ENCODE results near the gene TCEANC.
A peak's percentile ranks its signal among the peaks of the same experiment; 100 is the strongest.
"Not testable (repeated sequence)": the region's sequence is repeated elsewhere in the genome, so short reads cannot be mapped to it uniquely, and the experiment has no call there.

The TCEANC gene, protein sequence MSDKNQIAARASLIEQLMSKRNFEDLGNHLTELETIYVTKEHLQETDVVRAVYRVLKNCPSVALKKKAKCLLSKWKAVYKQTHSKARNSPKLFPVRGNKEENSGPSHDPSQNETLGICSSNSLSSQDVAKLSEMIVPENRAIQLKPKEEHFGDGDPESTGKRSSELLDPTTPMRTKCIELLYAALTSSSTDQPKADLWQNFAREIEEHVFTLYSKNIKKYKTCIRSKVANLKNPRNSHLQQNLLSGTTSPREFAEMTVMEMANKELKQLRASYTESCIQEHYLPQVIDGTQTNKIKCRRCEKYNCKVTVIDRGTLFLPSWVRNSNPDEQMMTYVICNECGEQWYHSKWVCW

DNA sequence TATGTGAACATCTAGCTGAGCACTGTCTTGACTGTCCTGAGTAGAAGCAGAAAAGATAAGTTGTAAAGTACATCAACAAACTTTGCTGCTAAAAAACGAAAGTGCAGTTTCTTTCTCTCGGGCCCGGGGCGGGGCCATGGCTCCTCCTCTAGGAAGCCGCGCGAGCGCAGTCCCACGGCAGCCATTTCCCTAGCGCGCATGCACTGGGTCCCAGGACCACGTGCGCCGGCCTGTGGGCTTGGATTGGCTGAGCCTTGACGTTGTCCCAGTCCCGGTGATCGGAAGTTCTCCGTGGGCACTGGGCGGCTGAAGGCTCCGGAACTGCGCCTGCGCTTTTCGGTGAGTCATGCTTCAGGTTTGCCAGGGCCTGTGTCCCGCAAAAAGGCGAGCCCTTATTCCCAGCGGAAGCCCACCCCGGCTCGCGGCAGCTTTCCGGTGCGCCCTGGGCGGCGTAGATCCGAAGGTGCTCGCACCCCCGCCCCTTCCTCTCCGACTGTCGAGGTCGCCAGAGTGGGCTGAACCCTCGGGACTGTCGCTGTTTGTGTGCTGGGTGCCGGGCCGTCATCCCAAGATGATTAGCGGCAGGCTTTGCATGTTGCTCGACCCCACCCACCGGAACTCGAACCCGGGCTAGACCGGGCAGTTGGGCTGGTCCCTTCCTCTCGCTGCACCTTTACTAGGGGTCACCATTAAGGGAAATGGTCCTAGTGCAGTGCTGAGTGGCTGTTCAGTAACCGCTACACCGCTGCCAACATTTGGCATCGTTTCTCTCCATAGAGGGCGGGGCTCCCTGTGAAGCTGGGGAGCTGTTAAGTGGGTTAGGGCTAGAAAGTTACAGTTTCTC lies at the start of gene TCEANC:
Gene TCEANC, plus strand, starts transcription at position 292 of the 844 bp plus-strand sequence. CDS start 9,368 bp downstream, outside the sequence.
- DNase-seq = peak; percentile 96

DNA sequence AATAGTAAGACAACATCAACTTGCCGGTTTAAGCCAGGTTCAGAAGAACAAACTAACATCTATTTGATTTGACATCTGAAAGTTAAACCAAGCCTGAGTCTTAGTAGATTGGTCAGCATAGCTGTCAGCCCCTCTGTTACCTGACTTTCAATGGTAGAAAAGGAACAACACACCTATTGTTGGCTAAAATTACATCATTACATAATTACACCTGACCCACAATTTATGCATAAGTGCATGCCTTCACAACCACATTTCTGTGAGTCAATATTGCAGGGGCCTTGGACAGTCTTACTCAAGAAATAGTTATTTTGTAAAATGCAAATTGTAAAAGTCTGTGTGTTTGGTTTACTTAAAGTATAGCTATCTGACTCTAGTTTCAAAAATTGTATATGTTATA lies 47.3 kb upstream of the TCEANC start:
- DNase-seq = no peak

DNA sequence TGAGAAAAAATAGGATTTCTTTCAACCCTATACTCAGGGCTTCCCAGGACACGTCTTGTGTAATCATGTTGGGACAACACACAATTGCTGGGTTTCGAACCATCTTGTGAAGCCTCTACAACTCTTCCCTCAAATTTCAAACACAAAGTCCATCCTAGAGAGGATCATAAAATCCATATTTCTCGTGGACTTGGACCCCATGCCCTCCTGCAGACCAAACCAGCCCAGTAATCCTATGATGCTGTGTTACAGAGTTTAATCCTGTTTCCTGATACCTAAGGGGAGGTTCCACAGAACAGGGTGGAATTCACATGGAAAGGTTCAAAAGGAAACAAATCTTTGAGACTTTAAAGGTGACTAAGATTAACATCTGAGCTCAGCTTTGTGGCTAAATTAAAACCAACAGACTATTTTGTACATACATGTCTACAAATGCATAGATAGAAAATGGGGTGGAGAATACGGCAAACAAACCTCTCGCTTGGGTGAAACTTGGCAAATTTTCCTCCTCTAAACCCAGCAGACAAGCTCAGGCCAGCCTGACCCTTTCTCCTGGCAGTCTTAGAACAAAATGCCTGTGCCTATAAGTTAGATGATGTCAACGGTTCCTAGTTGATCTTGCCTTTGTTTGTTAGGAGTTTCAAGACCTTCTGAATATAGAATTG lies 45.5 kb upstream of the TCEANC start:
- no peak for DNase-seq

DNA sequence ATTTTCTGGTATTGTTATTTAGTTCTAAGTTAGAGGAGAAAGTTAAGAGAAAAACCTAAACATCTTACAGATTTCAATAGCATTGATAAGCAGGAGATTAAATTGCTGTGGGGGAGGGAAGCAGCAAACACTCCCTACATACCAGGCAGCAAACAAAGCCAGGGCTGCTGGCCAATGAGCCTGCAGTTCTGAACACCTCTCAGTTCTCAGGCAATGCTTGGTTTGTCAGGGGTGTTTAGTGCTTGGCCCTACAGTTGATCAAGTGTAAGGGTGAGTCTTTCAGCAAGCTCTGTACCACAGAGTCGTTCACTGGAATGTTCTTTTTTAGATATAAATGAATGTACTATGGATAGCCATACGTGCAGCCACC lies 45.0 kb upstream of the TCEANC start:
- no peak for DNase-seq

DNA sequence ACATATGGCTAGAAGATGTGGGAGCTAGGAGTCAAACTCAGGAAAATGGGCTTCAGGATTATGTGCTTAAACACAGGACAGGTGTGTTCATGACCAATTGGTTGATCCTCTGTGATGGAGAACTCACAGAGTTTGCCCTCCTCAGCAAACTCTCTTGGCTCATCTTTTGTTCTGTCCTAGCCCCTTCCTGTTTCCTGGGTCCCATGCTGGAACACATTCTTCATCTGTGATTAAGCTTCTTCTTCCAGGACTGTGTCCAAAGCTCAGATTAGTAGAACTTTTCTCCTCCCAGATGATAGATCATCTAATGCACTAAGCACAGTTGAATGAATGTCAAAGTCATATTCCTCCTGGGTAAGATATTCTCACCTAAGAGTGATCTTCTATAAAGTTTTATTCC lies 38.8 kb upstream of the TCEANC start:
- DNase-seq = no peak

DNA sequence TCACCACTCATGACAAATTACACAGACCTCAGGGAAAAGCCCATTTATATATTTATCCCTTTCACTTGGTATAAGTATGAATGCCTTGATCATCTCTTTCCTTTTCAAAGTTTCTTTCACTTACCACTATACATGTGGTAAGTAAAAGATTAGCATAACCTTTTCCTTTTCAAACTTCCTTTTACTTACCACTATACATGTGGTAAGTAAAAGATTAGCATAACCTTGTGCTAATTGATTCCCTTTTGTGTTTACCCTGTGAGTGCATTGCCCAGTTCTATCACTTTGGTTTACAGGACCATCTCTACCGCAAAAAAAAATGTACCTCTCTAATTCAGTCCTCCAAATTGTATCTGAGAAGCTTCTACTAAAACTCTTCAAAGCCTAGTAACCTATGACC lies 32.7 kb upstream of the TCEANC start:
- no peak for DNase-seq

DNA sequence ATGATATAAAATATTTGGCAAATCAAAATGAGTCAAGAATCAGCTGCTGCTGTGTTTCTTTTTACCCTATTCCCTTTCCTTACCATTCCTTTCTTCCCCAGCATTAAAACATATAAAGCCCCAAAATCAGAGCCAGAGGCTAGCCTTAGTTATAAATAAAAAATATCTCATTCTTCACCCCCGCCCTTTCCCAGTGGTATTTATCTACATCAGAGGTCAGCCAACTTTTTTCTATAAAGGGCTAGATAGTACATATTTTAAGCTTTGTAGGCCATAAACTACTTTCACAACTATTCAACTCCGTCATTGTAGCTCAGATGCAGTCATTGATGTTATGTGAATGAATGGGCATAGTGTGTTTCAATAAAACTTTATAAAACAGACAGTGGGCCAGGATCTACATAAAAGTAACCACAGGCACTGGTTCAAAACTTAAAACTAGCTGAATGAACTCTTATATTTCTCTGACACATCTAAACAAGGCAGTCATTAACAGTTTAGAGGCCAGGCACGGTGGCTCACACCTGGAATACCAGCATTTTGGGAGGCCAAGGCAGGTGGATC lies 30.5 kb upstream of the TCEANC start:
- no peak for DNase-seq

DNA sequence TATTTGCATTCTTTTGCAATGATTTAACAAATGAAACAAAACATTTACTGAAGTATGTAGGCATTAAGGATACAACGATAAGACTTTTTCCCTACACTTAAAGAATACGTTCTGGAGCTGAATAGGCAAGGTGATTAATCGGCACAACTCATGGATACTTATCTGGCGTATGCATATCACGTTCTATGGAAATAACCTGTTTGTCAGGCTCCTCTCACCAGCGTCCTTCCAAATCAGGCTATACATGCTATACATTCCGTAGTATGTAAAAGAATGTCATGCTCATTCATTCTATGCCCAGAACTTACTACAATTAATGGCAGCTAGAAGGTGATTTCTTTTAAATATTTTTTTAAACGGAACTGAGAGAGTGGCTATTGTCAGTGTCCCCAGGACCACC lies 25.6 kb upstream of the TCEANC start:
- no peak for DNase-seq

DNA sequence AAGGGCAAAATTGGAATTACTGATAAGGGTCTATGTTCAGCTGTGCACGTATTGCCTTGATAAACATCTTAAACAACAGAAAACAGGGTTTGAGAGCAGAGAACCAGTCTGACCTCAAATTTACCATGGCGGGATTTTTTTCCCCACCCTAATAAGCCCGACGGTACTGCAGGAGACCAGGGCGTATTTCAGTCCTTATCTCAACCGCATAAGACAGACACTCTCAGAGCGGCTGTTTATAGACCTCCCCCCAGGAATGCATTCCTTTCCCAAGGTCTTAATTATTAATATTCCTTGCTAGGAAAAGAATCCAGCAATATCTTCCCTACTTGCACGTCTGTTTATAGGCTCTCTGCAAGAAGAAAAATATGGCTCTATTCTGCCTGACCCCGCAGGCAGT lies 15.7 kb upstream of the TCEANC start:
- DNase-seq = not testable (repeated sequence)

DNA sequence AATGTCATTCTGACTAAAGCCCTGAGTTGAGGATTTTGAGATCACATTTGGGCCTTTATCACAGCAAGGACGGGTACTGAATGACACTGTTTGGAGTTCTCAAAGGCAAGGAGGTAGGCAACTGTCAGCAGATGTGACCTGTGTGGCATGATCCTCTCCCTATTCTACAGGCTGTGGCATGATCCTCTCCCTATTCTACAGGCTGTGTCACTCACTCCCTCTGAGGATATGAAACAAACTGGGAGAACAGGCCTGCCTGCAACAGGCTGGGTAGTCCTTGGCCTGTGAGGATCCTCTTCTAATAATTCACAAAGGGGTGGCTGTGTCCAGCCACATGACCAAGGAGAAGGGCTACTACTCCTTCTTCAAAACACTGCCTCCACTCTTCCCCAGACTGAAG lies 14.9 kb upstream of the TCEANC start:
- DNase-seq = no peak

DNA sequence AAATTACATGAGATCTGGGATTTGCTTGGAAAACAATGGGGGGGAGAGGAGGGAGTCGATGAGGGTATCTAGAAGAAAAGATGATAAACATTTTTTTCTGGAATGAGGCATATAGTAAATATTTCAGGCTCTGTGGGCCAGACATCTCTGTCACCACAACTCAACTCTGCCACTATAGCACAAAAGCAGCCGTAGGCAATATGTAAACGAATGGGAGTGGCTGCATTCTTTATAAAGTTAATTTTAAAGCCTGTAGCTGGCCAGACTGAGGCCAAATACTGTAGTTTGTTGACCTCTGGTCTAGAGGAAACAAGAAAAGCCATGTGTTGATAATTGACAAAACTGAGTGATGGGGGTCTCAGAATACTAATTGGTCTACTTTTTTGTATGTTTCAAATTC lies 14.1 kb upstream of the TCEANC start:
- DNase-seq = no peak

DNA sequence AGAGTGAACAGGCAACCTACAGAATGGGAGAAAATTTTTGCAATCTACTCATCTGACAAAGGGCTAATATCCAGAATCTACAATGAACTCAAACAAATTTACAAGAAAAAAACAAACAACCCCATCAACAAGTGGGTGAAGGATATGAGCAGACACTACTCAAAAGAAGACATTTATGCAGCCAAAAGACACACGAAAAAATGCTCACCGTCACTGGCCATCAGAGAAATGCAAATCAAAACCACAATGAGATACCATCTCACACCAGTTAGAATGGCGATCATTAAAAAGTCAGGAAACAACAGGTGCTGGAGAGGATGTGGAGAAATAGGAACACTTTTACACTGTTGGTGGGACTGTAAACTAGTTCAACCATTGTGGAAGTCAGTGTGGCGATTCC lies 11.3 kb upstream of the TCEANC start:
- DNase-seq = not testable (repeated sequence)

DNA sequence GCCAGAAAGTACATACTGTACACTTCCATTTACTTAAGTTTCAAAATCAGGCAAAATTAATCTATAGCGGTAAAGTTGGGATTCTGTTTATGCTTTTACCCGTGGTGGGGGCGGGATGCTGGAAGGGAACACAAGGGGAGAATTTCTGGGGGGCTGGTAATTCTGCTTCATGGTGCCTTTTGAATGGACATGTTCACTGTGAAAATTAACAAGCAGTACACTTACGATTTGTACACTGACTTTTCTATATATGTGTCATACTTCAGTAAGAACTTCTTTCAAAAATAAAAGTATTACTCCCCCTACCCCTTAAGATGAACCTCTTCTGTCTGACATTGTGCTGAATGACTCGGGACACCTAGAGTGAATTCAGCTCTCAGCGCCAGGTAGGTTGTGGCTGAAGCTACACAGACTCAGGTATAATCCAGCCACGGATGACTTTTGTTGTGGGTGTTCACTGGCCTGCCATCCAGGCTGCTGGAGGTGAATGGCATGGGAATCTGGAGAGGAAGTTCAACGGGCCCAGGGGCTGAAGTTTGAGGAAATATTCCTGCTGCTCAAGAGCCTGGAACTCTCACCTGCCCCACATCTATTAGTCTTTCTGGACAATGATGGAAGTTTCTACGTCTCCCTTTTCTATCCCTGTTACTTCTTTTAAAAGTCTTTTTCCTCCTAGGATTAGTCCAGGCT lies 7.3 kb upstream of the TCEANC start:
- DNase-seq = no peak

DNA sequence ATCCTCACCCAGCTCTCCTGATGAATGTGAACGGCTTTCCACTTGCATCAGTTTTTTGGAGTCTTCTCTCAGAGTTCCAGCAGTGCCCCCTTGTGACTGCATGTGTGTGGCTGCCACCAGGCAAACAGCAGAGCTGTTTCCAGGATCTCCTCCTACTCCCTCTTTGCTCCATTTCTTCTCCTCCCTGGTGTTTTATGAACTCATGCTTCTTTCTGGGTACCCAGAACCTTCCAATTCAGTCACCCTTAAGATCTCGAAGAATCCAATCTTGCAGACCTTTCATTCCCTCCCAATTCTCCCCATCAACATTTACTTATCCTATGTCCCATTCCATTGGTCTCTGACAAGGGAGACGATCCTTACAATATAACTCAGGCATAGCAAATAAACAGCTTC lies 6.8 kb upstream of the TCEANC start:
- DNase-seq = peak; percentile 83

DNA sequence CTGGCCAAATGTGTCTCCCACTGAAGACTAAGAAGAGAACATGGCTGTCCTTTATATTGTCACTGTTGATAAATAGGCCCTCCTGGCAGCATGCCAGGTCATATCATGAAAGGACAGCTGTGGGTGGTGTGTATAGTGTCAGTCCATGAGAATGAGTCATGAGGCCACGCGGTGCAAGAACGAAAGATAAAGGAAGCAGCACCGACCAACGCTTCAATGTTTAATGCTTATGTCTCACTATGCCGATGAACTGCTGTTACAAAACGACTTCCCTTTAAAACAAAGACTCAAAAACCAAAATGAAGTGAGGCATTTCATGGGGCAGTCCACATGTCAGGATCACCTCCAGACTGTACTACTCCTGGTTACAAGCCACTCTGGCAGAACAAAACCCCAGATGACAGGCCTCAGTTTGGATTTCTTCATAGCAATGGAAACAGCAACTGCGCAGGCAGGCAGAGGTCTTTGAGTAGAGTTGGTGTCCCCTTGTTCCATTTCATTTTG lies 5.2 kb upstream of the TCEANC start:
- peak; percentile 99 for DNase-seq

DNA sequence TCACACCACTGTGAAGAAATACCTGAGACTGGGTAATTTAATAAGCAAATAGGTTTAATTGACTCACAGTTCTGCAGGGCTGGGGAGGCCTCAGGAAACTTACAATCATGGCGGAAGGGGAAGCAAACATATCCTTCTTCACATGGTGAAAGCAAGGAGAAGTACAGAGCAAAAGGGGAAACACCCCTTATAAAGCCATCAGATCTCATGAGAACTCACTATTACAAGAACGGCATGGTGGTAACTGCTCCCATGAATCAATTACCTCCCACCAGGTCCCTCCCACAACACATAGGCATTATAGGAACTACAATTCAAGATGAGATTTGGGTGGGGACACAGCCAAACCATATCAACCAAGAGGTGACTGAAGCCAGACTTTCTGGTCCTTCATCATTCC lies 4.6 kb upstream of the TCEANC start:
- DNase-seq = peak; percentile 40

DNA sequence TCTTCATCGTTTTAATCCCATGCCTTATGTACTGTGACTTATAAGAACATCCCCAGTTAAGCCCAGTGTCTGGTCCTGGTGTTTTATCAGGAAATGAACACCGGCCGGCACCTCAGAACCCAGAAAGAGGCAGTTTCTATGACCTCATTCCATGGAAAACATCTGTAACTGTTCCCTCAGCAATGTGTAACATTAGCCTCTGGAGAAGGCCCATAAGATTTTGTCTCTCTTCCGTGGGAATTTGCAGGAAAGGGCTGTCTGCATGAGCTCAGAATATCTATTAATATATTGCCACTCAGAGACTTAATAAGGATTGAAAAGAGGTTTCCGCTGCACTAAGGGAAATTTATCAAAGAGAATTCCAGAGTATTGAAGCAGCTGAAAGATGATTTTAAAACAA lies 3.1 kb upstream of the TCEANC start:
- DNase-seq = no peak

DNA sequence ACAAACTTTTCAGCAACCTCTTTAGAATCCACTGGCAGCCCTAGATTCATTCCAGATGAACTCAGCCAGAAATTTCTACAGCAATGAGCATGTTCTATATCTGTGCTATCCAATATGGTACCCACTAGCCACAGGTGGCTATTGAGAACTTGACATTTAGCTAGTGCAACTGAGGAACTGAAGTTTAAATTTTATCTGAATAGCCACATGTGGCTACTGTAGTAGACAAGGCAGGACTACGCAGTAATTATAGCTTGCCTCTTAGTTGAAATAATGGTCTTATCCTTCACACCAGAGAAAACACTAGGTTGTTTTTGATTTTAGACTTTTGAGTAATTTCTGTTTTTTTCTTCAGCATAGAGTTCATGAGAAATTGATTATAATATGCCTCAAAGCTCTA lies 2.6 kb upstream of the TCEANC start:
- no peak for DNase-seq

DNA sequence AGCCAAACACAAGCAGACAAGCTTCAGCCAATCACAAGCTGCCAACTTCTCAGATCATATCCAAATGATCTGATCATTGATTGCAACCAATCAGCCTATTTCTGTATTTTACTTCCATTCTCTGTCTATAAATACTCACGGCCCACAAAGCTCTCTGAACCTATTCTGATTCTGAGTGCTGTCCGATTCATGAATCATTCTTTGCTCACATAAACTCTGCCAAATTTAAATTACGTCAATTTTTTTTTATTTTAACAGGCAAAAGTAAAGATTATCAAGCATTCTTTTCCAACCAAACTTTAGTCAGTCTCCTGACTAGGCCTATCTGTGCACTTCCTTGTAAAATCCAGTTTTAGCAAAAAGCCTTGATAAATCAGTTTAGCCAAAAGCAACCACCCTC lies 1.8 kb upstream of the TCEANC start:
- DNase-seq = no peak

DNA sequence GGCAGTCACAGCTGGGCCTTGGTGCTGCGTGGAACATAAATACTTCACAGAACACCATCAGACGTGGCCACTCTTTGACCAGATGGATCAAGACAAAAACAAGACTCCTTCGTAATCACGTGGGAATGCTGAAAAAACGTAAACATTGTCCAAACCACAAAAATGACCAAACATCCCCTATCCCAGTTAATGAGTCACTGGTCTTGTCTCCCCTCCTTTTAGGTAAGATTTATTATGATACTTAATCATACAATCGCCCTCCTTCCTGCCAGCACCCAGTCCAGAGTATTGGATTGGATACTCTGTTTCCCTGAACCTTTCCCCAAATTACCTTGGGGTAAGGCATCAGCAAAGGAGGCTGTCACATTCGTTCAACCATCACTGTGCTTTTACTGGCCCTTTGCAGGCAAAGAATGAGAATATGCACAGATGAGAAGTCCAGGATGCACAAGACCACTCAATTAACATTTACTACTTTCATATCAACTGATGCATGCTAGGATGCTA lies 601 bp upstream of the TCEANC start:
- peak; percentile 19 for DNase-seq

DNA sequence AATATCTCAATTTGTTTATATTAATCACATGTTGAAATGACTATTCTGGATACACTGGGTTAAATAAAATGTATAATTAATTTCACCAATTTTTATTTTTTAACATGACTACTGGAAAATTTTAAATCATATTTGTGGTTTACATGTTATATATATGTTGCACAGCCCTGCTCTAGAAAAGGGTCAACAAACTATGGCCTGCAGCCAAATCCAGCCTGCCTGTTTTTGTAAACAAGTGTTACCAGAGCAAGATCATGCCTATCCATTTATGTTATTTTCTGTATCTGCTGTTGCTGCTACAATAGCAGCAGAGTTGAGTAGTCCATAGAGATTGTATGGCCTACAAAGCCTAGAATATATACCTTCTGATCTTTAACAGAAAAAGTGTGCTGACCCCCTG lies 1.2 kb downstream of the TCEANC start:
- DNase-seq = no peak

DNA sequence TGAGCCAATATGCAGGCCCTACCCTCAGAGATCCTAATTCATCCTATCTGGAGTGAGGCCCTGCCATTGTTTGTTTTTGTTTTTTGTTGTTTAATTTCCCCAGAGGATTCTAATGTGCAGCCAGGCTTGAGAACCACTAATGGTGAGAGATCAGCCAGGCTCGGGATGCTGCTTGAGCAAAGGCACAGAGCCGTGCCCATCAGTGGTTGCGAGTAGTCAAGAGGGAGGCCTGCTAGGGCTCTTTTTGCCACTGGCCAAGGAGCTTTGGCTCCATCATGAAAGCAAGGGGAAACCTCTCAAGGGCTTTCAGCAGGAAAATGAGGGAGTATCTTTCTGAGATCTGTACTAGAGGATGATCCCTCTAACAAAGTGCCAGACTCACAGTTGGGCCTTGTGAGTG lies 2.7 kb downstream of the TCEANC start:
- no peak for DNase-seq

Measured in hematopoietic multipotent progenitor cell treated with erythropoietin and hydrocortisone succinate and interleukin-3 and kit ligand, for 8 days (in vitro differentiated cells).